HepG2 (cell line): ENCODE measurements around the gene PRKAR1B. TPM values are rescaled to one million over a fixed set of nuclear protein-coding genes. Genes with fewer than 3 reads are reported as not detected.

ENCODE experiments used
- ATAC-seq: fragments of 200-7000 bp; cut with Tn5 transposase; 3 replicates; pipeline ENCODE4 v1.9.1; 2020; ENCODE audit warnings: mild to moderate bottlenecking, moderate library complexity
- BruUV-seq: library from RNA; stranded (reverse); fragments of 400-500 nt; replicated peaks from 2 replicates; lab custom pipeline; 2021; lab: Mats Ljungman, UMichigan
- CTCF ChIA-PET: fragments of 300-600 bp; formaldehyde crosslinking; extraction: SDS; loops from one replicate; lab custom pipeline; 2021; ENCODE audit warnings: low total read pairs, inconsistent platforms, low intra/inter-chr PET ratio; lab: Yijun Ruan, JAX
- POLR2A ChIA-PET: fragments of 350-600 bp; sonication (Branson Sonifier 250); formaldehyde crosslinking; loops from one replicate; lab custom pipeline; 2020; ENCODE audit warnings: antibody characterized with exemption, inconsistent platforms; lab: Yijun Ruan, JAX
- DNase-seq: peaks from one replicate; pipeline ENCODE4 v3.0.0-alpha.2; 2015; ENCODE audit warnings: low spot score
- FAIRE-seq: peaks from 3 replicates; lab custom pipeline; 2011; peaks lifted over from hg19 to GRCh38; lab: Jason Lieb, UNC
- H2AFZ ChIP-seq: one replicate; pipeline ENCODE4 v1.6.1; 2011; ENCODE audit warnings: low read length, inconsistent platforms
- H3K27ac ChIP-seq: fragments of 300-600 bp; 3 replicates; pipeline ENCODE4 v1.8.0; 2011; ENCODE audit warnings: mixed run types, mild to moderate bottlenecking, mixed read lengths, low read length, inconsistent platforms; ENCODE audit not compliant: insufficient read depth; ENCODE audit errors: extremely low read length
- H3K27me3 ChIP-seq, 2 experiments: fragments of 200-600 bp in 1 of 2; 2 replicates in 1 of 2; 3 replicates in 1 of 2; pipeline versions ENCODE4 v1.6.0 to v1.8.0; 2011; ENCODE audit warnings: low read length in 2 of 2, mild to moderate bottlenecking in 2 of 2, moderate library complexity in 2 of 2, inconsistent platforms in 1 of 2; ENCODE audit not compliant: insufficient read depth in 2 of 2, control insufficient read depth in 1 of 2
- H3K36me3 ChIP-seq, 2 experiments: fragments of 200-600 bp in 1 of 2; replicated peaks in 1 of 2; 2 replicates in 1 of 2; 3 replicates in 1 of 2; pipeline versions ENCODE4 v1.5.1 to v1.8.0; 2011; ENCODE audit warnings: low read length in 2 of 2, inconsistent platforms in 1 of 2; ENCODE audit not compliant: insufficient read depth in 2 of 2, control insufficient read depth in 1 of 2
- H3K4me1 ChIP-seq: 2 replicates; pipeline ENCODE4 v1.5.1; 2012; ENCODE audit warnings: low read length, inconsistent platforms; ENCODE audit not compliant: insufficient read depth
- H3K4me2 ChIP-seq: 2 replicates; pipeline ENCODE4 v1.6.0; 2011; ENCODE audit warnings: low read depth, low read length, inconsistent platforms
- H3K4me3 ChIP-seq, 3 experiments: fragments of 200-600 bp in 1 of 3; sonication (generic), shearing (Covaris generic) in 1 of 3; replicated peaks in 1 of 3; 2 replicates each; pipeline ENCODE4 v1.5.1; 2011 to 2016; ENCODE audit warnings: low read length in 3 of 3, inconsistent platforms in 2 of 3, low read depth in 2 of 3, mild to moderate bottlenecking in 2 of 3, control low read depth in 1 of 3, mixed read lengths in 1 of 3; ENCODE audit not compliant: insufficient read depth in 1 of 3
- H3K79me2 ChIP-seq: one replicate; pipeline ENCODE4 v1.6.1; 2011; ENCODE audit warnings: low read length, inconsistent platforms; ENCODE audit not compliant: insufficient read depth
- H3K9ac ChIP-seq: 2 replicates; pipeline ENCODE4 v1.6.0; 2011; ENCODE audit warnings: mild to moderate bottlenecking, low read depth, low read length, inconsistent platforms; ENCODE audit not compliant: insufficient read depth
- H3K9me3 ChIP-seq: 2 replicates; pipeline ENCODE4 v1.5.1; 2012; ENCODE audit warnings: mild to moderate bottlenecking, low read length
- H4K20me1 ChIP-seq: 2 replicates; pipeline ENCODE4 v1.6.0; 2011; ENCODE audit warnings: inconsistent platforms, mild to moderate bottlenecking, low read length, moderate library complexity; ENCODE audit not compliant: insufficient read depth
- GTF2F1 ChIP-seq: fragments of 150-350 bp; IDR thresholded peaks from 2 replicates; pipeline ENCODE4 v1.6.1; 2014; ENCODE audit warnings: low read length
- NFAT5 ChIP-seq: sonication (generic); formaldehyde crosslinking; IDR thresholded peaks from 2 replicates; pipeline ENCODE4 v1.4.0; 2020; ENCODE audit warnings: missing genetic modification reagents
- NFIB ChIP-seq: sonication (generic); formaldehyde crosslinking; IDR thresholded peaks from 2 replicates; pipeline ENCODE4 v1.9.0; 2021; ENCODE audit warnings: missing genetic modification reagents, mild to moderate bottlenecking, borderline replicate concordance
- PCBP2 ChIP-seq: fragments of 200-400 bp; formaldehyde crosslinking; optimal IDR thresholded peaks from 2 replicates; pipeline ENCODE3; 2018; ENCODE audit warnings: low read length, low read depth; ENCODE audit not compliant: poor library complexity, severe bottlenecking
- SSRP1 ChIP-seq: IDR thresholded peaks from 2 replicates; pipeline ENCODE4 v1.6.1; 2016; ENCODE audit warnings: control low read depth
- TFDP1 ChIP-seq: IDR thresholded peaks from 2 replicates; pipeline ENCODE4 v1.6.1; 2016; ENCODE audit warnings: missing compliant biosample characterization, missing genetic modification reagents, borderline replicate concordance
- ZBED4 ChIP-seq: sonication (generic); formaldehyde crosslinking; IDR thresholded peaks from 2 replicates; pipeline ENCODE4 v1.4.0; 2020; ENCODE audit warnings: missing genetic modification reagents, borderline replicate concordance
- ZNF350 ChIP-seq: sonication (generic); formaldehyde crosslinking; IDR thresholded peaks from 2 replicates; pipeline ENCODE4 v1.4.0; 2020; ENCODE audit warnings: mild to moderate bottlenecking, low read depth, missing genetic modification reagents, borderline replicate concordance
- ZNF451 ChIP-seq: sonication (generic); formaldehyde crosslinking; IDR thresholded peaks from 2 replicates; pipeline ENCODE4 v1.5.0; 2020; ENCODE audit warnings: mild to moderate bottlenecking, missing genetic modification reagents
- WGBS: methylation state at CpG from one replicate; pipeline ENCODE4 v1.1.6; 2017; ENCODE audit warnings: low lambda C conversion rate; 5-methylcytosine and 5-hydroxymethylcytosine counted together
- in situ Hi-C: cut with HindIII; loops from 2 replicates; pipeline ENCODE4 v1.10.0; 2017; ENCODE audit warnings: low pct_unique_long_range_greater_than_20kb; ENCODE audit not compliant: extremely low pct_ligation_motif_present
- intact Hi-C: fragments of 100-400 bp; cut with micrococcal nuclease; formaldehyde crosslinking; loops from one replicate; pipeline ENCODE4 v1.10.0; 2022; ENCODE audit not compliant: unreplicated experiment
- polyA plus RNA-seq, 8 experiments: library from polyadenylated mRNA; depleted of rRNA in 3 of 8; stranded (reverse) in 7 of 8; unstranded in 1 of 8; fragments of >200 nt; fragmentation: Illumina TruSeq in 4 of 8; extraction: Trizol in 4 of 8; gene quantifications; 2 replicates each; pipeline versions ENCODE4 v1.2.1 to v1.2.3, GENCODE V29; 2011 to 2016; ENCODE audit warnings: low read depth in 4 of 8, missing spikeins in 1 of 8, mixed read lengths in 1 of 8; ENCODE audit not compliant: insufficient read depth in 1 of 8
- total RNA-seq, 5 experiments: library from RNA; depleted of rRNA; stranded (reverse); fragments of >200 nt; fragmentation: Illumina TruSeq; extraction: Trizol; gene quantifications; 2 replicates each; pipeline ENCODE4 v1.2.3, GENCODE V29; 2016; ENCODE audit warnings: low read depth in 1 of 5
- TF ChIP-seq, protein P1 (sequence below): sonication (generic); formaldehyde crosslinking; IDR thresholded peaks from 2 replicates; pipeline ENCODE4 v1.5.0; 2020; ENCODE audit warnings: mild to moderate bottlenecking, missing genetic modification reagents

Gene PRKAR1B
- total and polyA plus RNA-seq, 2 of the 13 experiments (the other 11 are each of a cell fraction or from before 2014, with no cell fraction given) = 7.9 to 28.2 TPM

DNA sequence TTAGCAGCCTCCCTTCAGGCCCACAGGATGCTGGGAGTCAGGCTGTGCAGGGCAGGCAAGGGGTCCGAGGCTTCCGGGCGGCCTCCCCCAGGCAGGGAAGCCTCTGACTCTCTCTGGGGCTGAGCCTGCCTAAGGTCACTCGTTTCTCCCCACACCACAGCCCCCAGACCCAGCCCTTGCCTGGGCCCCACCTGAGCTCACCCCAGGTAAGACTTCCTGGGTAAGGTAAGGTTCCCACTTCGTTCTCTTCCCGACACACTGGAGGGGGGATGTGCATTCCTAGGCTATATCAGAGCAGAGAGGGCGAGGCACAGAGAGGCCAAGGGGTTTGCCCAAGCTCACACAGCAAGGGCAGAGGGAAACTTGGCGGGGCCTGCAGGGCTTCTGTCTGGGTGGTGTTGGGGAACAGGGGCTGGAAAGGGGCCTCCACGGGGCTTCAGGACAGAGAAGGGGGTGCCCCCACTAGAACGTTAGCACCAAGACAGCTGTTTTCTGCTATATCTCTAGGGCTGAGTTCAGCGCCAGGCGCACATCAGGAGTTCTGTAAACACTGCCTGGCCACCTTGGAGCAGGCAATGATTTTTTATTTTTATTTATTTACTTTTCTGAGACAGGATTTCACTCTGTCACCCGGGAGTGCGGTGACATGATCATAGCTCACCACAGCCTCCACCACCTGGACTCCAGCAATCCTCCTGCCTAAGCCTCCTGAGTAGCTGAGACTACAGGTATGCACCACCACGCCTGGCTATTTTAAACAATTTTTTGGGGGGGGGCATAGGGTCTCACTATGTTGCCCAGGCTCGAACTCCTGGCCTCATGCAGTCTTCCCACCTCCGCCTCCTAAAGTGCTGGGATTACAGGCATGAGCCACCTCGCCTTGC lies 182.5 kb downstream of the PRKAR1B start:
- no peak overlapping the region for H3K27ac ChIP-seq
- POLR2A ChIA-PET = no interaction called here
- in situ Hi-C loops = no loop called here
- H4K20me1 ChIP-seq = no peaks in the 10 kb centered on the region
- H3K4me1 ChIP-seq = peaks cover 35% of the 10 kb centered on the region
- no peak overlapping the region for H3K9ac ChIP-seq
- DNase-seq = no peak
- H3K27me3 ChIP-seq = no peaks in the 10 kb centered on the region
- FAIRE-seq = no peak
- H3K4me2 ChIP-seq = no peak overlapping the region
- no peaks in the 10 kb centered on the region for H3K36me3 ChIP-seq
- H2AFZ ChIP-seq = no peak overlapping the region
- no peaks in the 10 kb centered on the region for H3K79me2 ChIP-seq
- 74% methylated on average over 14 of the region's 18 CpGs for WGBS
- no peak overlapping the region for H3K4me3 ChIP-seq
- H3K9me3 ChIP-seq = no peaks in the 10 kb centered on the region
- intact Hi-C loops = no loop called here
- CTCF ChIA-PET = no interaction called here
- no TSS peak for BruUV-seq
- ATAC-seq = no peak
- TF ChIP-seq PCBP2 (no peak), ZNF451 (no peak), NFAT5 (no peak), TFDP1 (CRISPR knock-in tag) (no peak), NFIB (CRISPR knock-in tag) (no peak), GTF2F1 (no peak), ZBED4 (CRISPR knock-in tag) (no peak), SSRP1 (CRISPR knock-in tag) (no peak), ZNF350 (no peak)
- TF ChIP-seq, protein P1, sequence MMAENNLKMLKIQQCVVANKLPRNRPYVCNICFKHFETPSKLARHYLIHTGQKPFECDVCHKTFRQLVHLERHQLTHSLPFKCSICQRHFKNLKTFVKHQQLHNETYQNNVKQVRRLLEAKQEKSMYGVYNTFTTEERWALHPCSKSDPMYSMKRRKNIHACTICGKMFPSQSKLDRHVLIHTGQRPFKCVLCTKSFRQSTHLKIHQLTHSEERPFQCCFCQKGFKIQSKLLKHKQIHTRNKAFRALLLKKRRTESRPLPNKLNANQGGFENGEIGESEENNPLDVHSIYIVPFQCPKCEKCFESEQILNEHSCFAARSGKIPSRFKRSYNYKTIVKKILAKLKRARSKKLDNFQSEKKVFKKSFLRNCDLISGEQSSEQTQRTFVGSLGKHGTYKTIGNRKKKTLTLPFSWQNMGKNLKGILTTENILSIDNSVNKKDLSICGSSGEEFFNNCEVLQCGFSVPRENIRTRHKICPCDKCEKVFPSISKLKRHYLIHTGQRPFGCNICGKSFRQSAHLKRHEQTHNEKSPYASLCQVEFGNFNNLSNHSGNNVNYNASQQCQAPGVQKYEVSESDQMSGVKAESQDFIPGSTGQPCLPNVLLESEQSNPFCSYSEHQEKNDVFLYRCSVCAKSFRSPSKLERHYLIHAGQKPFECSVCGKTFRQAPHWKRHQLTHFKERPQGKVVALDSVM (CRISPR knock-in tag) = peak; percentile 73
